Hepatocyte (in vitro differentiated cells): ENCODE data around the gene SNRNP70. TPM values are rescaled to one million over a fixed set of nuclear protein-coding genes. Genes with fewer than 3 reads are reported as not detected.
"Not testable (repeated sequence)": the region's sequence is repeated elsewhere in the genome, so short reads cannot be mapped to it uniquely, and the experiment has no call there.

Experiments
- DNase-seq: peaks from one replicate; pipeline ENCODE4 v3.0.0-alpha.2; 2016; ENCODE audit warnings: low spot score
- H2AFZ ChIP-seq: fragments of 200-600 bp; sonication (generic); 2 replicates; pipeline ENCODE4 v1.6.0; 2016; ENCODE audit warnings: antibody characterized with exemption, mild to moderate bottlenecking
- H3K27ac ChIP-seq: fragments of 200-600 bp; sonication (generic); 2 replicates; pipeline ENCODE4 v1.5.1; 2016; ENCODE audit warnings: mild to moderate bottlenecking
- H3K27me3 ChIP-seq: fragments of 200-600 bp; sonication (generic); 2 replicates; pipeline ENCODE4 v1.6.1; 2016
- H3K36me3 ChIP-seq: fragments of 200-600 bp; sonication (generic); replicated peaks from 2 replicates; pipeline ENCODE4 v1.5.1; 2016; ENCODE audit warnings: low read depth; ENCODE audit not compliant: insufficient read depth
- H3K4me1 ChIP-seq: fragments of 200-600 bp; sonication (generic); 2 replicates; pipeline ENCODE4 v1.5.1; 2016; ENCODE audit warnings: mild to moderate bottlenecking, moderate library complexity; ENCODE audit not compliant: insufficient read depth
- H3K4me2 ChIP-seq: fragments of 200-600 bp; sonication (generic); 2 replicates; pipeline ENCODE4 v1.6.0; 2016
- H3K4me3 ChIP-seq: fragments of 200-600 bp; sonication (generic); 2 replicates; pipeline ENCODE4 v1.5.1; 2016; ENCODE audit warnings: mild to moderate bottlenecking
- H3K79me2 ChIP-seq: fragments of 200-600 bp; sonication (generic); 2 replicates; pipeline ENCODE4 v1.6.0; 2017; ENCODE audit warnings: mild to moderate bottlenecking
- H3K9me2 ChIP-seq: fragments of 200-600 bp; sonication (generic); replicated peaks from 2 replicates; pipeline ENCODE4 v1.6.0; 2017; ENCODE audit warnings: mild to moderate bottlenecking; ENCODE audit not compliant: insufficient read depth
- H3K9me3 ChIP-seq: fragments of 200-600 bp; sonication (generic); 2 replicates; pipeline ENCODE4 v1.5.1; 2016; ENCODE audit warnings: low read depth, mild to moderate bottlenecking
- H4K20me1 ChIP-seq: fragments of 200-600 bp; sonication (generic); 2 replicates; pipeline ENCODE4 v1.6.0; 2016; ENCODE audit warnings: mild to moderate bottlenecking; ENCODE audit not compliant: insufficient read depth, poor library complexity, severe bottlenecking
- CTCF ChIP-seq: fragments of 200-600 bp; sonication (generic); IDR thresholded peaks from 2 replicates; pipeline ENCODE4 v1.5.1; 2016; ENCODE audit warnings: antibody characterized with exemption, mild to moderate bottlenecking; ENCODE audit not compliant: poor library complexity
- EZH2 ChIP-seq: fragments of 200-600 bp; sonication (generic); IDR thresholded peaks from 2 replicates; pipeline ENCODE4 v1.6.1; 2016; ENCODE audit warnings: antibody characterized with exemption, mild to moderate bottlenecking, borderline replicate concordance
- EZH2phosphoT487 ChIP-seq: fragments of 200-600 bp; sonication (generic); IDR thresholded peaks from one replicate; pipeline ENCODE4 v1.6.1; 2018; ENCODE audit warnings: antibody characterized with exemption, mild to moderate bottlenecking, low read depth, moderate library complexity; ENCODE audit not compliant: unreplicated experiment, severe bottlenecking
- WGBS: methylation state at CpG from one replicate; pipeline ENCODE4 v1.1.6; 2016; ENCODE audit warnings: low lambda C conversion rate; ENCODE audit errors: missing lambda C conversion rate; 5-methylcytosine and 5-hydroxymethylcytosine counted together
- polyA plus RNA-seq: library from polyadenylated mRNA; unstranded; fragments of >200 nt; fragmentation: Nextera tagmentation; extraction: Ambion mirVana; gene quantifications from 2 replicates; pipeline ENCODE4 v1.2.1, GENCODE V29; 2016
- total RNA-seq: library from RNA; depleted of rRNA; stranded (reverse); fragments of >200 nt; gene quantifications from 2 replicates; pipeline ENCODE4 v1.2.3, GENCODE V29; 2014

The SNRNP70 gene
- total and polyA plus RNA-seq, 2 experiments from 2014 or later = 190 to 248 TPM

- Histone ChIP-seq H3K27me3 (peaks cover 7% of the 10 kb centered on the region), H3K27ac (peak within 1 kb of the TSS; percentile 94), H3K9me3 (no peaks in the 10 kb centered on the region), H3K4me1 (peaks cover 11% of the 10 kb centered on the region), H3K9me2 (no peaks in the 10 kb centered on the region), H3K36me3 (no peaks in the 10 kb centered on the region), H2AFZ (peak within 1 kb of the TSS; percentile 83), H3K79me2 (no peaks in the 10 kb centered on the region), H3K4me2 (peak within 1 kb of the TSS; percentile 93), H3K4me3 (peak within 1 kb of the TSS; percentile 58), H4K20me1 (no peaks in the 10 kb centered on the region)
- TF ChIP-seq EZH2phosphoT487 (no peak), EZH2 (peak; percentile 16), CTCF (no peak)
- DNase-seq = peak; percentile 88
- 3% methylated on average over 28 of the region's 90 CpGs for WGBS
Observed at GRCh38 chr19:49119411-49120324, 34.4 kb downstream of the SNRNP70 start, which contains the start of gene PPFIA3. TSS of gene PPFIA3 (plus strand) at chr19:49119544. CDS start at chr19:49127874, 8,330 bp downstream.

GRCh38 chr19:49120325-49120683 lies 35.1 kb downstream of the SNRNP70 start:
- H3K4me2 ChIP-seq = peak overlapping the region; percentile 93

GRCh38 chr19:49120868-49121267 lies 35.6 kb downstream of the SNRNP70 start:
- Histone ChIP-seq H3K4me3 (no peak overlapping the region), H3K79me2 (no peaks in the 10 kb centered on the region), H2AFZ (no peak overlapping the region), H3K36me3 (no peaks in the 10 kb centered on the region), H3K9me3 (no peaks in the 10 kb centered on the region), H3K27ac (no peak overlapping the region), H3K27me3 (peaks cover 7% of the 10 kb centered on the region), H3K4me2 (no peak overlapping the region), H4K20me1 (no peaks in the 10 kb centered on the region), H3K4me1 (peaks cover 11% of the 10 kb centered on the region), H3K9me2 (no peaks in the 10 kb centered on the region)
- no peak for DNase-seq
- TF ChIP-seq CTCF (no peak), EZH2phosphoT487 (no peak), EZH2 (no peak)
- WGBS = 92% methylated on average over 2 of the region's 2 CpGs

More at GRCh38 chr19:49120325-49120683, 35.1 kb downstream of the SNRNP70 start:
- peaks cover 11% of the 10 kb centered on the region for H3K4me1 ChIP-seq
- DNase-seq = no peak
- H3K9me3 ChIP-seq = no peaks in the 10 kb centered on the region
- no peaks in the 10 kb centered on the region for H3K79me2 ChIP-seq
- peaks cover 7% of the 10 kb centered on the region for H3K27me3 ChIP-seq
- WGBS = 22% methylated on average over 16 of the region's 16 CpGs
- H3K9me2 ChIP-seq = no peaks in the 10 kb centered on the region
- no peak overlapping the region for H3K4me3 ChIP-seq
- no peaks in the 10 kb centered on the region for H4K20me1 ChIP-seq
- TF ChIP-seq CTCF (no peak), EZH2 (peak; percentile 9), EZH2phosphoT487 (no peak)
- H3K27ac ChIP-seq = no peak overlapping the region
- no peaks in the 10 kb centered on the region for H3K36me3 ChIP-seq
- no peak overlapping the region for H2AFZ ChIP-seq

GRCh38 chr19:49121841-49122240 lies 36.6 kb downstream of the SNRNP70 start:
- H3K9me2 ChIP-seq, H4K20me1 ChIP-seq, H3K4me3 ChIP-seq, H3K9me3 ChIP-seq, H2AFZ ChIP-seq, H3K27ac ChIP-seq, DNase-seq, H3K4me2 ChIP-seq, H3K79me2 ChIP-seq, H3K36me3 ChIP-seq, H3K27me3 ChIP-seq: not testable (repeated sequence)
- H3K4me1 ChIP-seq = peaks cover 11% of the 10 kb centered on the region
- 92% methylated on average over 10 of the region's 10 CpGs for WGBS

GRCh38 chr19:49123285-49123684 lies 38.0 kb downstream of the SNRNP70 start:
- not testable (repeated sequence) for H4K20me1 ChIP-seq, DNase-seq, H3K27ac ChIP-seq, H3K4me3 ChIP-seq, H3K4me1 ChIP-seq, H3K4me2 ChIP-seq, H3K79me2 ChIP-seq, H2AFZ ChIP-seq, H3K9me2 ChIP-seq, H3K36me3 ChIP-seq, H3K9me3 ChIP-seq, H3K27me3 ChIP-seq
- 95% methylated on average over 11 of the region's 11 CpGs for WGBS
